Liver (tissue), 9 donors: ENCODE measurements around the gene PTPN12. TPM values are rescaled to one million over a fixed set of nuclear protein-coding genes. Genes with fewer than 3 reads are reported as not detected.

Source experiments
- DNase-seq: peaks from one replicate; pipeline ENCODE4 v3.0.0-alpha.2; 2017; ENCODE audit warnings: low spot score
- H3K27ac ChIP-seq, 2 donors: one replicate each; pipeline ENCODE4 v1.7.0; 2013; ENCODE audit warnings: inconsistent platforms in 2 of 2, low read length in 2 of 2, control low read depth in 1 of 2, low read depth in 1 of 2, mild to moderate bottlenecking in 1 of 2
- H3K27me3 ChIP-seq, 4 donors: one replicate each; pipeline versions ENCODE4 v1.6.1 to v1.7.0; 2013; ENCODE audit warnings: low read length in 3 of 4, inconsistent platforms in 1 of 4, mild to moderate bottlenecking in 1 of 4, moderate library complexity in 1 of 4; ENCODE audit not compliant: control insufficient read depth in 4 of 4, insufficient read depth in 4 of 4
- H3K36me3 ChIP-seq, 4 donors: one replicate each; pipeline versions ENCODE4 v1.6.1 to v1.7.0; 2013; ENCODE audit warnings: low read length in 3 of 4, mild to moderate bottlenecking in 3 of 4, low read depth in 1 of 4, moderate library complexity in 1 of 4; ENCODE audit not compliant: control insufficient read depth in 4 of 4, insufficient read depth in 3 of 4
- H3K4me1 ChIP-seq, 4 donors: one replicate each; pipeline versions ENCODE4 v1.6.1 to v1.7.0; 2013; ENCODE audit warnings: low read length in 3 of 4, mild to moderate bottlenecking in 3 of 4, moderate library complexity in 1 of 4; ENCODE audit not compliant: control insufficient read depth in 4 of 4, insufficient read depth in 4 of 4
- H3K4me3 ChIP-seq, 3 donors: one replicate each; pipeline versions ENCODE4 v1.6.1 to v1.7.0; 2013; ENCODE audit warnings: low read length in 3 of 3, control low read depth in 1 of 3, low read depth in 1 of 3, mild to moderate bottlenecking in 1 of 3
- H3K9ac ChIP-seq, 2 donors: one replicate each; pipeline ENCODE4 v1.7.0; 2013; ENCODE audit warnings: low read length in 2 of 2, mild to moderate bottlenecking in 2 of 2, moderate library complexity in 2 of 2, control low read depth in 1 of 2, low read depth in 1 of 2
- H3K9me3 ChIP-seq, 4 donors: one replicate each; pipeline versions ENCODE4 v1.6.1 to v1.7.0; 2013; ENCODE audit warnings: low read length in 3 of 4; ENCODE audit not compliant: control insufficient read depth in 4 of 4
- ATF3 ChIP-seq: IDR thresholded peaks from 2 replicates; pipeline ENCODE4 v1.6.1; 2016; ENCODE audit warnings: antibody characterized with exemption
- EGR1 ChIP-seq, 2 donors: IDR thresholded peaks; 2 replicates each; pipeline ENCODE4 v1.6.1; 2016 to 2018; ENCODE audit warnings: antibody characterized with exemption in 2 of 2, low read depth in 2 of 2
- FOXA1 ChIP-seq: IDR thresholded peaks from 2 replicates; pipeline ENCODE4 v1.6.1; 2016; ENCODE audit warnings: antibody characterized with exemption
- FOXA2 ChIP-seq: IDR thresholded peaks from 2 replicates; pipeline ENCODE4 v1.6.1; 2016; ENCODE audit warnings: antibody characterized with exemption
- GABPA ChIP-seq, 2 donors: IDR thresholded peaks in 1 of 2; conservative IDR thresholded peaks in 1 of 2; 2 replicates each; pipeline ENCODE4 v1.6.1; 2016; ENCODE audit warnings: antibody characterized with exemption in 2 of 2, mild to moderate bottlenecking in 1 of 2, moderate library complexity in 1 of 2
- HNF4A ChIP-seq, 2 donors: conservative IDR thresholded peaks; 2 replicates each; pipeline ENCODE4 v1.6.1; 2016; ENCODE audit warnings: antibody characterized with exemption in 2 of 2, mild to moderate bottlenecking in 2 of 2
- HNF4G ChIP-seq: IDR thresholded peaks from 2 replicates; pipeline ENCODE4 v1.6.1; 2016; ENCODE audit warnings: antibody characterized with exemption
- JUND ChIP-seq, 2 donors: IDR thresholded peaks; 2 replicates each; pipeline ENCODE4 v1.6.1; 2016; ENCODE audit warnings: antibody characterized with exemption in 2 of 2
- NR2F2 ChIP-seq: IDR thresholded peaks from 2 replicates; pipeline ENCODE4 v1.6.1; 2016; ENCODE audit warnings: antibody characterized with exemption
- RAD21 ChIP-seq, 2 donors: IDR thresholded peaks; 2 replicates each; pipeline ENCODE4 v1.6.1; 2016; ENCODE audit warnings: antibody characterized with exemption in 2 of 2, mild to moderate bottlenecking in 2 of 2
- RXRA ChIP-seq, 2 donors: IDR thresholded peaks; 2 replicates each; pipeline ENCODE4 v1.6.1; 2017 to 2018; ENCODE audit warnings: antibody characterized with exemption in 2 of 2, mild to moderate bottlenecking in 1 of 2
- SP1 ChIP-seq: IDR thresholded peaks from 2 replicates; pipeline ENCODE4 v1.6.1; 2018; ENCODE audit warnings: antibody characterized with exemption, mild to moderate bottlenecking
- TAF1 ChIP-seq: conservative IDR thresholded peaks from 2 replicates; pipeline ENCODE4 v1.6.1; 2016; ENCODE audit warnings: antibody characterized with exemption, mild to moderate bottlenecking
- YY1 ChIP-seq: IDR thresholded peaks from 2 replicates; pipeline ENCODE4 v1.6.1; 2016; ENCODE audit warnings: antibody characterized with exemption, mild to moderate bottlenecking
- ZBTB33 ChIP-seq: IDR thresholded peaks from 2 replicates; pipeline ENCODE4 v1.6.1; 2016; ENCODE audit warnings: antibody characterized with exemption
- WGBS: extraction: QIAGEN DNeasy Blood & Tissue Kit; methylation state at CpG from one replicate; pipeline ENCODE4 v1.1.7; 2013; 5-methylcytosine and 5-hydroxymethylcytosine counted together
- polyA plus RNA-seq, 2 donors: library from polyadenylated mRNA; stranded (reverse) in 1 of 2; unstranded in 1 of 2; fragments of 200-250 nt in 1 of 2; fragments of >200 nt in 1 of 2; fragmentation: Nextera tagmentation in 1 of 2; extraction: Ambion mirVana in 1 of 2; gene quantifications; one replicate each; pipeline versions ENCODE4 v1.2.1 to v1.2.3, GENCODE V29; 2013 to 2015
- total RNA-seq, 2 donors: library from RNA; depleted of rRNA; stranded (reverse); fragments of >200 nt; gene quantifications; one replicate each; pipeline ENCODE4 v1.2.3, GENCODE V29; 2014
- TF ChIP-seq, protein P1 (sequence below): IDR thresholded peaks from 2 replicates; pipeline ENCODE4 v1.6.1; 2016; ENCODE audit warnings: antibody characterized with exemption
- TF ChIP-seq, protein P2 (sequence below): IDR thresholded peaks from 2 replicates; pipeline ENCODE4 v1.6.1; 2016; ENCODE audit warnings: antibody characterized with exemption, mild to moderate bottlenecking
- TF ChIP-seq, protein P3 (sequence below): fragments of 150-350 bp; IDR thresholded peaks from 2 replicates; pipeline ENCODE4 v1.5.1; 2017; ENCODE audit warnings: improper control_type of control experiment, low read depth, low read length; ENCODE audit not compliant: missing input control
- donor health status: healthy.
- donor health status: healthy.
- donor health status: healthy.
- donor health status: healthy.
- donor health status: healthy.

The PTPN12 gene
- total and polyA plus RNA-seq, 4 donors = 10.1 to 18.6 (median 15.3) TPM

DNA sequence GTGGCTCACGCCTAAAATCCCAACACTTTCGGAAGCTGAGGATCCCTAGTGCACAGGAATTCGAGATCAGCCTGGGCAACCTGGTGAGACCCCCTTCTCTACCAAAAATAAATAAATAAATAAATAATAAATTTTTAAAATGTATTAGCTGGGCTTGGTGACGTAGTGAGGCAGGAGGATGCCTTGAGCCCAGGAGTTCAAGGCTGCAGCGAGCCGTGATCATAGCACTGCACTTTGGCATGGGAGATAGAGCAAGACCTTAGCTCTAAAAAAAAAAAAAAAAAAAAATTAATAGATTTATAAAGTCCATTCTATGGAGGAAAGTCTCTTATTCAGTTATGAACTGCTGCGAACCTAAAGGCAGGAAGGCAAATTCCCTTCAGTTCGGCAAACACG lies 1.1 kb upstream of the PTPN12 start:
- Histone ChIP-seq H3K36me3 (no peaks in the 10 kb centered on the region), H3K9me3 (no peaks in the 10 kb centered on the region), H3K27ac (peak overlapping the region; percentile 87 to 94), H3K4me3 (peak overlapping the region; percentile 79 to 94 (median 81)), H3K27me3 (no peaks in the 10 kb centered on the region), H3K4me1 (peaks cover 0 to 10% (median 3%) of the 10 kb centered on the region in 4 donors), H3K9ac (peak overlapping the region; percentile 49 to 75)
- no peak for DNase-seq
- 34% methylated on average over 9 of the region's 9 CpGs for WGBS
- TF ChIP-seq ZBTB33 (no peak), FOXA1 (no peak), ATF3 (no peak)

DNA sequence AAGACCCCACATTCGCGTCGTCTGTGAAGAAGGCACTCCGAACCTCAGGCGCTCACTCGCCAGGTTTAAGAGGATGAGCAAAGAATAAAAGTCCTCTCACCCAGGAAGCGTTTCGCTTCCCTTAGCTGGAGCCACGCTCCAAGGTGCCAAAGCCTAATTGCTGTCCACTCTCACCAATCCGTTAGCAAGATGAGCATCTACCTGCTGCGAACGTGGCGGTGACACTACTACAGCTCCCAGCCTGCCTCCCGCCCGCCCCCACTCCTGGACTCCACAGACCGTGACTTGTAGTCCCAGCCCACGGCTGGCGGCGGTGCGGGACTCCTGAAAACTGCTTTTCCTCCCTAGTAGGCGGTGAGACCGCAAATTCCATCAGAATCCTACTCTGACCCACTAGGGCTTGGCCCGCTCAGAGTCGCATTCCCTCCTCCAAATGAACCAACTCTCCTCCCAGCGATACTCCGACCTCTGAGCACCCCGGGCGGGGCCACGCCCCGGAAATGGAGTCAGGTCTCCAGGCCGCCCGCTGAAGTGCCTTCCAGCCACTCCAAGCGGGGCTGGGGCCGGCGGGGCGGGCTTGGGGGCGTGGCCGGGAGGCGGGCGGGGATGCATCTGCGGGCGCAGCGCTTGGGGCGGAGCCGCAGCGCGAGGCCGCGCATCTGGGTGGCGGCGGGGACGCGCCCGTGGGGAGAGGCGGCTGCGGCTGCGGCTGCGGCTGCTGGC lies 521 bp upstream of the PTPN12 start:
- peak overlapping the region; percentile 81 to 95 (median 94) for H3K4me3 ChIP-seq
- under 1% methylated on average over 58 of the region's 58 CpGs for WGBS
- peak; percentile 99 for DNase-seq
- H3K27me3 ChIP-seq = no peaks in the 10 kb centered on the region
- TF ChIP-seq NR2F2 (peak; percentile 86), HNF4A (conservative IDR thresholded peaks at IDR 0.05) (peak; percentile 23 to 49), JUND (IDR thresholded peaks at IDR 0.05) (peak in 1 of 2 donors; percentile 19), FOXA1 (no peak), SP1 (peak; percentile 79), RXRA (IDR thresholded peaks at IDR 0.05) (peak; percentile 72 to 75), GABPA (IDR thresholded peaks at IDR 0.05 in 1 of 2, conservative IDR thresholded peaks at IDR 0.05 in 1 of 2) (peak; percentile 39 to 80), YY1 (peak; percentile 79), TAF1 (peak; percentile 89), ATF3 (no peak), RAD21 (IDR thresholded peaks at IDR 0.05) (peak; percentile 43 to 56), FOXA2 (peak; percentile 25), EGR1 (IDR thresholded peaks at IDR 0.05; ENCODE audit: low read depth in 2 of 2) (no peak), HNF4G (peak; percentile 12), ZBTB33 (peak; percentile 22)
- TF ChIP-seq, protein P1, sequence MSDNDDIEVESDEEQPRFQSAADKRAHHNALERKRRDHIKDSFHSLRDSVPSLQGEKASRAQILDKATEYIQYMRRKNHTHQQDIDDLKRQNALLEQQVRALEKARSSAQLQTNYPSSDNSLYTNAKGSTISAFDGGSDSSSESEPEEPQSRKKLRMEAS = peak; percentile 33
- TF ChIP-seq, protein P2, sequence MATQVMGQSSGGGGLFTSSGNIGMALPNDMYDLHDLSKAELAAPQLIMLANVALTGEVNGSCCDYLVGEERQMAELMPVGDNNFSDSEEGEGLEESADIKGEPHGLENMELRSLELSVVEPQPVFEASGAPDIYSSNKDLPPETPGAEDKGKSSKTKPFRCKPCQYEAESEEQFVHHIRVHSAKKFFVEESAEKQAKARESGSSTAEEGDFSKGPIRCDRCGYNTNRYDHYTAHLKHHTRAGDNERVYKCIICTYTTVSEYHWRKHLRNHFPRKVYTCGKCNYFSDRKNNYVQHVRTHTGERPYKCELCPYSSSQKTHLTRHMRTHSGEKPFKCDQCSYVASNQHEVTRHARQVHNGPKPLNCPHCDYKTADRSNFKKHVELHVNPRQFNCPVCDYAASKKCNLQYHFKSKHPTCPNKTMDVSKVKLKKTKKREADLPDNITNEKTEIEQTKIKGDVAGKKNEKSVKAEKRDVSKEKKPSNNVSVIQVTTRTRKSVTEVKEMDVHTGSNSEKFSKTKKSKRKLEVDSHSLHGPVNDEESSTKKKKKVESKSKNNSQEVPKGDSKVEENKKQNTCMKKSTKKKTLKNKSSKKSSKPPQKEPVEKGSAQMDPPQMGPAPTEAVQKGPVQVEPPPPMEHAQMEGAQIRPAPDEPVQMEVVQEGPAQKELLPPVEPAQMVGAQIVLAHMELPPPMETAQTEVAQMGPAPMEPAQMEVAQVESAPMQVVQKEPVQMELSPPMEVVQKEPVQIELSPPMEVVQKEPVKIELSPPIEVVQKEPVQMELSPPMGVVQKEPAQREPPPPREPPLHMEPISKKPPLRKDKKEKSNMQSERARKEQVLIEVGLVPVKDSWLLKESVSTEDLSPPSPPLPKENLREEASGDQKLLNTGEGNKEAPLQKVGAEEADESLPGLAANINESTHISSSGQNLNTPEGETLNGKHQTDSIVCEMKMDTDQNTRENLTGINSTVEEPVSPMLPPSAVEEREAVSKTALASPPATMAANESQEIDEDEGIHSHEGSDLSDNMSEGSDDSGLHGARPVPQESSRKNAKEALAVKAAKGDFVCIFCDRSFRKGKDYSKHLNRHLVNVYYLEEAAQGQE = peak; percentile 86
- TF ChIP-seq, protein P3, sequence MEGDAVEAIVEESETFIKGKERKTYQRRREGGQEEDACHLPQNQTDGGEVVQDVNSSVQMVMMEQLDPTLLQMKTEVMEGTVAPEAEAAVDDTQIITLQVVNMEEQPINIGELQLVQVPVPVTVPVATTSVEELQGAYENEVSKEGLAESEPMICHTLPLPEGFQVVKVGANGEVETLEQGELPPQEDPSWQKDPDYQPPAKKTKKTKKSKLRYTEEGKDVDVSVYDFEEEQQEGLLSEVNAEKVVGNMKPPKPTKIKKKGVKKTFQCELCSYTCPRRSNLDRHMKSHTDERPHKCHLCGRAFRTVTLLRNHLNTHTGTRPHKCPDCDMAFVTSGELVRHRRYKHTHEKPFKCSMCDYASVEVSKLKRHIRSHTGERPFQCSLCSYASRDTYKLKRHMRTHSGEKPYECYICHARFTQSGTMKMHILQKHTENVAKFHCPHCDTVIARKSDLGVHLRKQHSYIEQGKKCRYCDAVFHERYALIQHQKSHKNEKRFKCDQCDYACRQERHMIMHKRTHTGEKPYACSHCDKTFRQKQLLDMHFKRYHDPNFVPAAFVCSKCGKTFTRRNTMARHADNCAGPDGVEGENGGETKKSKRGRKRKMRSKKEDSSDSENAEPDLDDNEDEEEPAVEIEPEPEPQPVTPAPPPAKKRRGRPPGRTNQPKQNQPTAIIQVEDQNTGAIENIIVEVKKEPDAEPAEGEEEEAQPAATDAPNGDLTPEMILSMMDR = no peak
- H3K9me3 ChIP-seq = no peaks in the 10 kb centered on the region
- H3K27ac ChIP-seq = peak overlapping the region; percentile 87 to 94
- peaks cover 0 to 10% (median 5%) of the 10 kb centered on the region in 4 donors for H3K4me1 ChIP-seq
- H3K9ac ChIP-seq = peak overlapping the region; percentile 49 to 75
- no peaks in the 10 kb centered on the region for H3K36me3 ChIP-seq
